ENCODE data around the gene VCP.

- TF ChIP-seq CTCF (IDR thresholded peaks at IDR 0.05) (no peak), EZH2 (IDR thresholded peaks at IDR 0.05) (no peak), EZH2phosphoT487 (IDR thresholded peaks at IDR 0.05) (no peak)
These were observed 45.1 kb downstream of the VCP start for GRCh38 chr9:35027374-35027773.

Measured in neural progenitor cell (in vitro differentiated cells).